Esophagus squamous epithelium (tissue), 4 donors: ENCODE measurements around the gene SPNS3.

Experiments used
- POLR2A ChIP-seq, 4 donors: fragments of 450-650 bp; IDR thresholded peaks; one replicate each; pipeline ENCODE4 v1.6.1; 2017; ENCODE audit warnings: antibody characterized with exemption in 4 of 4, mild to moderate bottlenecking in 4 of 4, moderate library complexity in 3 of 4
- TF ChIP-seq, protein P1 (sequence below), 6 experiments: fragments of 450-650 bp in 4 of 6; fragments of 200-600 bp in 2 of 6; sonication (generic) in 2 of 6; IDR thresholded peaks; one replicate each; pipeline ENCODE4 v1.5.1; 2016 to 2019; ENCODE audit warnings: antibody characterized with exemption in 6 of 6, mild to moderate bottlenecking in 4 of 6, moderate library complexity in 4 of 6

DNA sequence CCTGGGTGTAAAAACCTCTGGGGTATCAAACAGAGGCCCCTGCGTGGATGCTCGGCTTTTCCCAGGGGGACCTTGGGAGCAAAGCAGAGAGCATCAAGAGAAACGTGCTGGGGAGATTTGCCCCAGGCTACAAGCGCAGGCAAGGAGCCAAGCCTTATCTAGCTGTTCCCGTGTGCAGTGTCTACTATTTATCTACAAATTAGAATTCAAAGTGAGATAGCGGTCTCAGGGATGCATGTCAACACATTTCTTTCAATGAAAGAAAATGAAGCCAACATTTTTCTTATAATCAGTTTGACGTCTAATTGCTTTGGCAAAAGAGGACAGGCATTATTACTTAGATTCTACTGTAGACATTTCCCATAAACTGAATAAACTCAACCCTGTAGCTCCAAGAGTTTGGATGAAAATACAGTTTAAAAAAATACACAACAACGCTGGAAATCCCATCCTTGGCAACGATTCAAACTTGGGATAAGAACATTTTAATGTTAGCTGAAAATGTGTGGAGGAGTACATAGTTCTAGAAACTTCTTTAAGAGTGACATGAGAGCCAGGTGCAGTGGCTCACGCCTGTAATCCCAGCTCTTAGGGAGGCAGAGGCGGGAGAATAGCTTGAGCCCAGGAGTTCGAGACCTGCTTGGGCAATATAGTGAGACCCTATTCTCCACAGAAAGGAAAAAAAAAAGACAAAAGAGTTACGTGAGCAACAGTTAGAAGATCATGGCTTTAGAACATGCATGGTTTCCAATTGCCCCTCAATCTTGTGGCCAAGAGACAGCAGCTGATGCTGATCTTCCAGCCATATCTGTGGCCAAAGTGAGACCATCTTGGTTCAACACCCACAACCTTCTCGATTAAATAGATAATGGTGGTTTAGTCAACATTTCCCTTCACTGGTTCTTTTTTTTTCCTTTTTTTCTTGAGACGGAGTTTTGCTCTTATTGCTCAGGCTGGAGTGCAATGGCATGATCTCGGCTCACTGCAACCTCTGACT, 7.2 kb downstream of the SPNS3 start:
- TF ChIP-seq, protein P1, sequence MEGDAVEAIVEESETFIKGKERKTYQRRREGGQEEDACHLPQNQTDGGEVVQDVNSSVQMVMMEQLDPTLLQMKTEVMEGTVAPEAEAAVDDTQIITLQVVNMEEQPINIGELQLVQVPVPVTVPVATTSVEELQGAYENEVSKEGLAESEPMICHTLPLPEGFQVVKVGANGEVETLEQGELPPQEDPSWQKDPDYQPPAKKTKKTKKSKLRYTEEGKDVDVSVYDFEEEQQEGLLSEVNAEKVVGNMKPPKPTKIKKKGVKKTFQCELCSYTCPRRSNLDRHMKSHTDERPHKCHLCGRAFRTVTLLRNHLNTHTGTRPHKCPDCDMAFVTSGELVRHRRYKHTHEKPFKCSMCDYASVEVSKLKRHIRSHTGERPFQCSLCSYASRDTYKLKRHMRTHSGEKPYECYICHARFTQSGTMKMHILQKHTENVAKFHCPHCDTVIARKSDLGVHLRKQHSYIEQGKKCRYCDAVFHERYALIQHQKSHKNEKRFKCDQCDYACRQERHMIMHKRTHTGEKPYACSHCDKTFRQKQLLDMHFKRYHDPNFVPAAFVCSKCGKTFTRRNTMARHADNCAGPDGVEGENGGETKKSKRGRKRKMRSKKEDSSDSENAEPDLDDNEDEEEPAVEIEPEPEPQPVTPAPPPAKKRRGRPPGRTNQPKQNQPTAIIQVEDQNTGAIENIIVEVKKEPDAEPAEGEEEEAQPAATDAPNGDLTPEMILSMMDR (IDR thresholded peaks at IDR 0.05): no peak
- no peak for TF ChIP-seq POLR2A (IDR thresholded peaks at IDR 0.05)
